Measurements from ENCODE around the gene CAMK1D.

GRCh38 chr10:12353399-12354242 is 4.3 kb downstream of the CAMK1D start:
- TF ChIP-seq POLR2A (IDR thresholded peaks at IDR 0.05; ENCODE audit: low read length) = no peak
- TF ChIP-seq CTCF (IDR thresholded peaks at IDR 0.05) = no peak
- no peak for TF ChIP-seq REST (IDR thresholded peaks at IDR 0.05)
- no peak for TF ChIP-seq EHMT2 (IDR thresholded peaks at IDR 0.05; ENCODE audit: low read depth)
- TF ChIP-seq HDAC2 (IDR thresholded peaks at IDR 0.05) = no peak
- TF ChIP-seq MYC (IDR thresholded peaks at IDR 0.05; ENCODE audit: borderline replicate concordance, low read length) = no peak
- no peak for TF ChIP-seq CEBPB (IDR thresholded peaks at IDR 0.05)
- TF ChIP-seq CBX2 (IDR thresholded peaks at IDR 0.05; ENCODE audit: borderline replicate concordance, low read depth) = no peak
- TF ChIP-seq MAX (IDR thresholded peaks at IDR 0.05) = no peak
